ENCODE results near the gene TRIM41.

DNA sequence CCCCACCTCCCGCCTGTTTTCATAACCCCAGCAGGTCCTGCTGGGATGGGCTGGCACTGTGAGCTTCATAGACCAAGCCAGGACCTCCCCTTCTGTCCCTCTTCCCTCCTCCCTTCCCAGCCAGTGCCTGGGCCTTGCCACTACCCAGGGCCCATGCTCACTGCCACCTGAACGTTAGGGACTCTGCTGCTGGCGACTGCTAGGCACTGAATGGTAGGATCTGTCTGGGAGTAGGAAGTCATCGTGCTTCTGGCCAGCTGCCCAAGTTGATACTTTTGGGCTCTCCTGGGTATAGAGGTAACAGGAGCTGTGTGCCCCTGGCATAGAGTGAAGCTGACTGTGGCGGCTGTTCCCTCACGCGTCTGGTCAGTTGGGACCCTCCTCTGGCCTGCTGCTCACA, 8.4 kb downstream of the TRIM41 start:
- TF ChIP-seq GATA2 (IDR thresholded peaks at IDR 0.05; ENCODE audit: low read depth, low read length): no peak
- TF ChIP-seq GATA3 (IDR thresholded peaks at IDR 0.05; ENCODE audit: low read depth, low read length): no peak

Measured in SH-SY5Y (cell line).